NCI-H510A treated with DMSO at 0.1 percent for 48 hours (cell line): ENCODE results near the gene PM20D2.

Experiments
- DNase-seq: peaks from one replicate; lab custom pipeline; 2025; lab: John Stamatoyannopoulos, UW

Gene PM20D2

DNA sequence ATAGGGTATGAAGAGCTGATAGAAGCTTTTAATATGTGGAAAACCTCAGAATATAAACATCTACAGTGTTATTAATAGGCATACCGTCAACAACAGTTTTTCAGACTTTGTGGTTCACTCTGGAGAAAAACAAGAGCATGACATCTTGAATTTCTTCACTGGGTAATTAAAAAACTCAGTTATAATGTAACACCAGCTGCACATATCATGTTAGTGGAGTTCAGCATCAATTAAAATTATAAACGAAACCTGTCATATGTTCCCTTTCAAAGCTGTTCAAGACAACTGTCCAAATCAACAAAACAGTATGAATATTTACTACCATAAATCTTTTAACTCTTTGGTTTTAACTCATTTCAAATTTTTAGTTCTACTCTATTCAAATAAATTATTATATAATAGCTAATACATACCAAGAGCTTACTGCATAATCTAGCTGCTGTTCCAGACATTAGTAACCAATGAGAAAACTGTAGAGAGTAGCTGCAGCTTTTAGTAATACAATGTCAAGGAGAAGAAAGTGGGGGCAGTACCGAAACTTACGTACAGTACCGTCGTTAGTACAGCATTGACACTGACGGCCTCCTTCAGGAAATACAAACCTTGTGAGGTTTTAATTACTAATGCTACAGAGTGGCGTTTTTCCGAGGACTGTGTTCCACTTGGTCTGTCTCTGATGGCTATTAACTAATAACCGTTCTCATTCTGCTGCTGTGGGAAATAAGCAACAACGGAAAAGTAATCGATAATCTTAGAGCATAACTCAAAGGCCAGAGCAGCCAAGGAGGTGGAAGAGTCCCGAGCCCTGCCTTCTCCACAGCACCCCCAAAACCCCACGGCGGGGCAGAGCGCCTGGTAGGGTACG is 532 bp upstream of the PM20D2 start:
- peak; percentile 52 for DNase-seq

DNA sequence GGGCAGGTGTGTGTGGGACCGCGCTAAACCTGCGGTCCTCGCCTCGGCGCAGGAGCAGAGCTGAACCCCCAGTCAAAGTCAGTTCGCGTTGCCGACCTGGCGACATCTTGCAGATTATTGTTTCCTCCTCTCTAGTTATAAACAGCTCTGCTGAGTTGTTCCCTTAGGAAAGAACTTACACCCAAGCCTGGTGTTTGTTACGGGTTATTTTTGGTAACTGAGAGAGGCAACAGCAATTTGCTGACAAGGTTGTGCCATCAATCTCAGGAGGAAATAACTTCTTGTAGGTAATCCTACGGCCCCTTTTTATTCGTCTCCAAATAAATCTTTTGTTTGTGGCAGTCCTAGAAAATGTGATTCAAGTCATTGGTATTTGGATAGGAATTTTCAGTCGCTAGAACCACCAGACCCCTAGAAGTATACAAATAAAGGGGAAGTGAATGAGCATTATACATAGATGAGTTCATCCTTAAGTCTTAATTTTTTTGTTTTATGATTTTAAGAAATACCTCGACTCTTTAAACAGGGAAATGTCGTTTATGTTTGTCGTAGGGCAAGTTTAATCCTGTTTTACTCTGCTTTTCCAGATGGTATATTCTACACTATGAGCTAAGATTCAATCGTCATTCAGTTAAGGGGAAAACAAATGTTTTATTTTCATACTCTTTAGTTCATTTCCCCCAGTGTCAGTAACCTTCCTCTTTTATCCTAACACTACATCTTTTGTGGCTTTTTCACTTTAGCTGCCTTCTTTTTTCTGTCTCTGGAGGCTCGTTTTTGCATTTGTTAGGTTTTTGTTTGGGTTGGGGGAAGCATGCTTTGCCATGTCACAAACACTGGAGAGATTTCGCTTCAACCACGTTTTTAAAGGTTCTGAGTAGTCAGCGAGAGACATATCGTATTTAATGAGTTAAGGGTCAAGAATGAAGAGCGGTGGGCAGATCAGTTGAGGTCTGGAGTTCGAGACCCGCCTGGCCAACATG is 1.2 kb downstream of the PM20D2 start:
- DNase-seq = peak; percentile 19

DNA sequence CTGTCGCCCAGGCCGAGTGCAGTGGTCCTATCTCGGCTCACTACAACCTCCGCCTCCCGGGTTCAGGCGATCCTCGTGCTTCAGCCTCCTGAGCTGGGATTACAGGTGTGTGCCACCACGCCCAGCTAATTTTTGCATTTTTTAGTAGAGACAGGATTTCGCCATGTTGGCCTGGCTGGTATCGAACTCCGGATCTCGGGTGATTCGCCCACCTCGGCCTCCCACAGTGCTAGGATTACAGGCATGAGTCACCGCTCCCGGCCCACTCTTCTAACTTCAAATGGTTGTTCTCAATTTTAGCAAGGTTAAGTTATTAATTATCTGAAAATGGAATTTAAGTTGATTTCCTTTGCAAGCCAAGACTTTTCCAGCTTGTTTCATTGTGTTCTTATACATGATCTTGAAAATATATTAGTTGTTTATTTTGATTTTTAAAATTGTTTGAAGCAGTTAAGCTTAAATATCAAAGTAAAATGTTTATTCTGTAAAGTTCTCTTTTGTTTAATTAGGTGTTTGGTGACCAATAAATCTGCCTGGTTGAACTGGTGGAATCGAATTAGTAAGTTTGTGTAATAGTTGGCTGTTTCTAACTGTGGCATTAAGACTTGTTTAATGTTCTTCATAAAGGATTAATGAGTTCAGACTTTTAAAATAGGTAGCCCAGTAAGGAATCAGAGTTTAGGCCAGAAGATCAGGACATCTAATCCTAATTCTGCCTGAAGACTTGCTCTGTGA is 2.3 kb downstream of the PM20D2 start:
- DNase-seq = no peak

DNA sequence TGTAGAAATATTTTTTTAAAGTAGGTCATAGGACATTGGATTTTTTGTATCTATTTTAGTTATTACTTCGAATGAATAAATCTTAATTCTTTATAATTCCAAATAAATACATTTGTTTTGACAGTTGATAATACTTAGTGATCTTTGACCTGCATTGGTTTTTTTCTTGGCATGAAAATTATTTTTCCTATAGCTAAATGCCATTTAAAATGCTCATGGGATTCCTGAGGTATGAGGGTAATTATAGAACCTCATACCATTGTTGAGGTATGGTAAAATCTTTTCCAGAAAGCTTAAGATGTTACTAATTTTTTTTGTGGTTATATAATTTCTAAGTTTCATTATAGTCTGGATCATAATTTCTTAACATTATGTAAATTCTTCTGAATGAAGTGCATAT is 8.3 kb downstream of the PM20D2 start:
- DNase-seq = no peak

- DNase-seq = no peak
These were observed 14.7 kb downstream of the PM20D2 start for GRCh38 chr6:89160331-89161092.

DNA sequence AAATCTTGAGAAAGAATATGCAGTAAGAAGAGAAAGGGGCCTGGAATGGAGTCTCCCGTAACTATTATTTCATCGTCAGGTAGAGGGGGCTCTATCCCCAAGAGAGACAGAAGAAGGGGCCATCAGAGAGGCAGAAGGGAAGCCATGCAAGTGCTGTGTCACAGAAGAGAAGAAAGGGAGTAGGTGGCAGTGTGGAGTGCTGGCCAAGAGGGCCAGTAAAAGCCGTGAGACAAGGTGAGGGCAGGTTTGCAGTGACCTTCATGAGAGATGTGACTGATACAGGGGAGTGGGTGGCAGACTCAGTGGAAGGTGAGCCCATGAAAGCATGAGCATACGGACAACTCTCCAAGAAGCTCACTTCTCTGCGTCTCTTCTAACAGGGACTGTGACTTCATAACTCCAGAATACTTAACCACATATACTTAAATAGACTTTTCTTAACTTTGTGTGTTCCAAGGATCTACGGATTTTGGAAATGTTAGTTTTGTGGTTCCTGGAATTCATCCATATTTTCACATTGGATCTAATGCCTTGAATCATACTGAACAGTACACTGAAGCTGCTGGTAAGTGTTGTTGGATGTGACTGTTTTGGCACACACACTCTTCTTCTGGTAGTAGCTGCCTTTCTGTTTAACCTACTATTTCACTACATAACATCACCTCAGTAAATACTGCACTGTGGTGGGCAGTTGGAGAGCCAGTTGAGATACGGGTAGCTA is 15.6 kb downstream of the PM20D2 start:
- no peak for DNase-seq

GRCh38 chr6:89162047-89162371 is 16.2 kb downstream of the PM20D2 start:
- no peak for DNase-seq

DNA sequence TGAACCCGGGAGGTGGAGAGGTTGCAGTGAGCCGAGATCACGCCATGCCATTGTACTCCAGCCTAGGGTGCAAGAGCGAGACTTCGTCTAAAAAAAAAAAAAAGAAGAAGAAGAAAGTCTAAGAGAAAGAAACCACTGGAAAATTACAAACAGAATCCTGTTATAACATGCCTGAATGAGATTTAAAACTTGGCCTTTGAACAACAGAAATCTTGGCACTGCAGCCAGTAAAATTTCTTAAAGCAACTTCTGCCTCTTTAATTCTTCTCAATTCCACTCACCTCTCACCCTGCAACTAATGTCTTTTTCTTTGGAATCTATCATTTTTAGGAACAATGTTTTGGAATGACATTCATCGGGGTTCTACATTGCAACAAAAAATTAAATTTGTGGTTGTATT is 26.3 kb downstream of the PM20D2 start:
- DNase-seq = no peak

DNA sequence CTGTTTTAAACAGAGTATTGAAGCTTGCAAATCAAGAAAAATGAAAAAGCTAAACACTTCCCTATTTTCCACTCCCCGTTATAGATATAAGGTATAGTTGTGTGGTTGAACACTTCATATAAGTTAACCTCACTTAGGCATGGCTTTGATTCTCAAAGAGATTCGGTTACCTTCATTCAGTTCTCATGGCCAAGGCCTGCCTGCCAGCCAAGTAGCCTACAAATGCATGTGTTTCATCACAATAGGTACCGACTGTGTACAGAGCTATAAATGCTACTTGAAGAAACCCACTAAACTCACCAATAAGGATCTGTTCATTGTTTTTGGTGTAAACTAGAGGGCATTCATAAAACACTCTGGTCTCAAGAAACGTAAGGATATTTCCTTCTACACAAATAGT is 27.8 kb downstream of the PM20D2 start:
- no peak for DNase-seq

- DNase-seq = no peak
These were observed 34.3 kb downstream of the PM20D2 start for GRCh38 chr6:89180112-89180511.

GRCh38 chr6:89180971-89181370 is 35.1 kb downstream of the PM20D2 start:
- no peak for DNase-seq

GRCh38 chr6:89183294-89183693 is 37.4 kb downstream of the PM20D2 start:
- DNase-seq = no peak

GRCh38 chr6:89184344-89184743 is 38.5 kb downstream of the PM20D2 start:
- DNase-seq = no peak

GRCh38 chr6:89186762-89187161 is 40.9 kb downstream of the PM20D2 start:
- no peak for DNase-seq

- DNase-seq = no peak
These were observed 41.6 kb downstream of the PM20D2 start for GRCh38 chr6:89187504-89187903.

DNA sequence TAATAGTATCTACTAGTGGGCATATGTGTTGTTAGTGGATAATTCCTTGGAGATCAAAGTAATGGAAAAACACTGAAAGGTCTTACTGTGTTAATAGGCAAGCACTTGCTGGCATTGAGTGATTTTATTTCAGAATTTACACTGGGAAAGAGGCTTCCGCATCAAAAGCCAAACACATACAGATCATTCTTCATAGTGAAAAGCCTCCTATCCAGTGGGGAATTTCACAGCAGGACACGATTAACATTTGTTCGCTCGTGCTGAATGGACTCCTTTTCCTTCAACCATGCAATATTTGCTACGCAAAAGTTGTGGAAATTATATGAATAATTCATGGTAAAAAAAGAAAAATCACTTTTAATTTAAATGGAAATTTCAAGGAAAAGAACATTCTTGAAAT is 44.9 kb downstream of the PM20D2 start:
- no peak for DNase-seq

DNA sequence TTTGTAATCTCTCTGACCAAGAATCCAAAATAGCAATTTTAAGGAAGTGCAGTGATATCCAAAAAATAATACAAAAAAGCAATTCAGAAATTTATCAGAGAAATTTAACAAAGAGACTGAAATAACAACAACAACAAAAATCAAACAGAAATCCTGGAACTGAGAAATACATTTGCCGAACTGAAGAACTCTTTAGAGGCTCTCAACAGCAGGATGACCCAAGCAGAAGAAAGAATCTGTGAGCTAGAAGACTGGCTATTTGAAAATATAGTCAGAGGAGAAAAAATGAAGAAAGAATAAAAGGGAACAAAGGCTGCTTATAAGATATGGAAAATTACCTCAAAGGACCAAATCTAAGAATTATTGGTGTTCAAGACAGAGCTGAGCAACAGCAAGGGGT is 48.7 kb downstream of the PM20D2 start:
- no peak for DNase-seq

GRCh38 chr6:89197141-89197540 is 51.3 kb downstream of the PM20D2 start:
- DNase-seq = no peak

DNA sequence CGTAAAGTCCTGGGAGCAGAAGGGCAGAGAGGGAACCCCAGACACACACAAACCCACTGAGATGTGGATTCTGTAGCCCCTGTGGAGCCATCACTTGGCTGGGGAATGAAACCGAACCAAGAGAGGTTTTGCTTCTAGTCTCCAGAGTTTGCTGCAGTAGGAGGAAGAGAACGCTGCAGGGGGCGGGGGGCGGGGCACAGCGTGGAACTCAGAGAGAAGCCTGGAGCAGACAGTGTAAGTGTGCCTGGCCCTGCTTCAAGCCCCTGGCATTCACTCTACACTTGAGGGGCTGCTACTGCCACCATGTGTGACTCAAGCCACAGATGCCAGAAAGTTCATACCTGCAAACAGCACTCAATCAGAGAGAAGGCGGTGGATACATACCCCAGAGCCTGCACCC is 52.4 kb downstream of the PM20D2 start:
- DNase-seq = no peak

DNA sequence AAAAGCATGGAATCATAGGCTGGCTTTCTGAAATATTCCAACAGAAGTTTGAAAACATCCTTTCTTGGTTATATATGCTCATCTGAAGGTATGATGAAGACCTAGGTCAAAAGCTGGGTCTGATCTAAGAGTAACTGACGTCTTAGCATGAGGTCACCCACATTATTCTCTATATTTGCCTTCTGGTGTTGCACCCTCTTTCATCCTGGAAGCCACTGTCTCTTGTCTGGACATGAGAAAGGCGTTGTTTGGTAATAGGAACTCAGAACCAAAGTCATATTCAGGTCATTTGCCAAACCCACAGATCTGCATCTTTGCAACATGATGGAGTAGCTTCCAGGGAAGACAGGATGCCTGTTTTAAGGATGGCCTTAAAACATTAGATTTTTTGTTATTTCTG is 53.7 kb downstream of the PM20D2 start:
- no peak for DNase-seq

GRCh38 chr6:89200706-89201215 is 54.9 kb downstream of the PM20D2 start:
- DNase-seq = no peak
